Right lobe of liver (tissue), 4 donors: ENCODE measurements around the gene MEI1.

Experiments
- CTCF ChIP-seq, 4 donors: fragments of 200-600 bp in 3 of 4; fragments of 450-650 bp in 1 of 4; IDR thresholded peaks; one replicate each; pipeline versions ENCODE4 v1.5.1 to v1.8.0; 2016 to 2022; ENCODE audit warnings: antibody characterized with exemption in 4 of 4, mild to moderate bottlenecking in 2 of 4
- POLR2A ChIP-seq: fragments of 450-650 bp; IDR thresholded peaks from one replicate; pipeline ENCODE4 v1.6.1; 2017; ENCODE audit warnings: antibody characterized with exemption, mild to moderate bottlenecking
- donor health status: DM: no; HTN: no; CAD: no.
- donor health status: DM: no; HTN: no; CAD: no.
- donor health status: DM: no; HTN: yes; CAD: no.

- TF ChIP-seq CTCF (IDR thresholded peaks at IDR 0.05): no peak
- TF ChIP-seq POLR2A: no peak
Observed at GRCh38 chr22:41826430-41827383, 127.4 kb downstream of the MEI1 start.
